ENCODE results near the gene TAB3.

TAB3 gene

GRCh38 chrX:30930679-30931078 lies 41.6 kb upstream of the TAB3 start:
- ATAC-seq = no peak

DNA sequence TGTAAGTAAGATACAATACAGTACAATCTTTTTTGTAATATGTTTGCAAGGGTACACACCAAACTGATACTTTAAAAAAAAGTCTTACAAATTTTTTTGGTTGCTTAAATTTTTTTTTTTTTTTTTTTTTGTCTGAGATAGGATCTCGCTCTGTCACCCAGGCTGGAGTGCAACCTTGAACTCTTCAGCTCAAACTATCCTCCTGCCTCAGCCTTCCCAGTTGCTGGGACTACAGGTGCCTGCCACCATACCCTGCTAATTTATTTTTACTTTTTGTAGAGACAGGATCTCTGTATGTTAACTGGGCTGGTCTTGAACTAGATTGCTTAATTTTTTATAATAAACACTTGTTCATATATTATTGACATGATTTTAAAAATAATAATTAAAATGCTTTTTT lies 41.1 kb upstream of the TAB3 start:
- ATAC-seq = no peak
- TF ChIP-seq, protein P1, sequence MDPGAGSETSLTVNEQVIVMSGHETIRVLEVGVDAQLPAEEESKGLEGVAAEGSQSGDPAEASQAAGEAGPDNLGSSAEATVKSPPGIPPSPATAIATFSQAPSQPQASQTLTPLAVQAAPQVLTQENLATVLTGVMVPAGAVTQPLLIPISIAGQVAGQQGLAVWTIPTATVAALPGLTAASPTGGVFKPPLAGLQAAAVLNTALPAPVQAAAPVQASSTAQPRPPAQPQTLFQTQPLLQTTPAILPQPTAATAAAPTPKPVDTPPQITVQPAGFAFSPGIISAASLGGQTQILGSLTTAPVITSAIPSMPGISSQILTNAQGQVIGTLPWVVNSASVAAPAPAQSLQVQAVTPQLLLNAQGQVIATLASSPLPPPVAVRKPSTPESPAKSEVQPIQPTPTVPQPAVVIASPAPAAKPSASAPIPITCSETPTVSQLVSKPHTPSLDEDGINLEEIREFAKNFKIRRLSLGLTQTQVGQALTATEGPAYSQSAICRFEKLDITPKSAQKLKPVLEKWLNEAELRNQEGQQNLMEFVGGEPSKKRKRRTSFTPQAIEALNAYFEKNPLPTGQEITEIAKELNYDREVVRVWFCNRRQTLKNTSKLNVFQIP (CRISPR knock-in tag; IDR thresholded peaks at IDR 0.05; ENCODE audit: borderline replicate concordance, low read depth) = no peak
- TF ChIP-seq TOX (CRISPR knock-in tag; IDR thresholded peaks at IDR 0.05; ENCODE audit: borderline replicate concordance) (no peak), CSDC2 (CRISPR knock-in tag; IDR thresholded peaks at IDR 0.05) (no peak), RARB (CRISPR knock-in tag; IDR thresholded peaks at IDR 0.05) (no peak), ZFP3 (CRISPR knock-in tag; IDR thresholded peaks at IDR 0.05) (no peak), ISL1 (CRISPR knock-in tag; IDR thresholded peaks at IDR 0.05) (no peak), PPARA (CRISPR knock-in tag; IDR thresholded peaks at IDR 0.05; ENCODE audit: borderline replicate concordance) (no peak)
- TF ChIP-seq, protein P2, sequence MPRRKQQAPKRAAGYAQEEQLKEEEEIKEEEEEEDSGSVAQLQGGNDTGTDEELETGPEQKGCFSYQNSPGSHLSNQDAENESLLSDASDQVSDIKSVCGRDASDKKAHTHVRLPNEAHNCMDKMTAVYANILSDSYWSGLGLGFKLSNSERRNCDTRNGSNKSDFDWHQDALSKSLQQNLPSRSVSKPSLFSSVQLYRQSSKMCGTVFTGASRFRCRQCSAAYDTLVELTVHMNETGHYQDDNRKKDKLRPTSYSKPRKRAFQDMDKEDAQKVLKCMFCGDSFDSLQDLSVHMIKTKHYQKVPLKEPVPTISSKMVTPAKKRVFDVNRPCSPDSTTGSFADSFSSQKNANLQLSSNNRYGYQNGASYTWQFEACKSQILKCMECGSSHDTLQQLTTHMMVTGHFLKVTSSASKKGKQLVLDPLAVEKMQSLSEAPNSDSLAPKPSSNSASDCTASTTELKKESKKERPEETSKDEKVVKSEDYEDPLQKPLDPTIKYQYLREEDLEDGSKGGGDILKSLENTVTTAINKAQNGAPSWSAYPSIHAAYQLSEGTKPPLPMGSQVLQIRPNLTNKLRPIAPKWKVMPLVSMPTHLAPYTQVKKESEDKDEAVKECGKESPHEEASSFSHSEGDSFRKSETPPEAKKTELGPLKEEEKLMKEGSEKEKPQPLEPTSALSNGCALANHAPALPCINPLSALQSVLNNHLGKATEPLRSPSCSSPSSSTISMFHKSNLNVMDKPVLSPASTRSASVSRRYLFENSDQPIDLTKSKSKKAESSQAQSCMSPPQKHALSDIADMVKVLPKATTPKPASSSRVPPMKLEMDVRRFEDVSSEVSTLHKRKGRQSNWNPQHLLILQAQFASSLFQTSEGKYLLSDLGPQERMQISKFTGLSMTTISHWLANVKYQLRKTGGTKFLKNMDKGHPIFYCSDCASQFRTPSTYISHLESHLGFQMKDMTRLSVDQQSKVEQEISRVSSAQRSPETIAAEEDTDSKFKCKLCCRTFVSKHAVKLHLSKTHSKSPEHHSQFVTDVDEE (CRISPR knock-in tag; IDR thresholded peaks at IDR 0.05) = no peak

More at GRCh38 chrX:30930679-30931078, 41.6 kb upstream of the TAB3 start:
- TF ChIP-seq RARB (CRISPR knock-in tag; IDR thresholded peaks at IDR 0.05) (no peak), TOX (CRISPR knock-in tag; IDR thresholded peaks at IDR 0.05; ENCODE audit: borderline replicate concordance) (no peak), ARNTL (CRISPR knock-in tag; IDR thresholded peaks at IDR 0.05; ENCODE audit: borderline replicate concordance, low read depth) (no peak), ESRRG (CRISPR knock-in tag; IDR thresholded peaks at IDR 0.05) (no peak), ZC3H10 (CRISPR knock-in tag; IDR thresholded peaks at IDR 0.05) (no peak), CSDC2 (CRISPR knock-in tag; IDR thresholded peaks at IDR 0.05) (no peak), ISL1 (CRISPR knock-in tag; IDR thresholded peaks at IDR 0.05) (no peak), PPARA (CRISPR knock-in tag; IDR thresholded peaks at IDR 0.05; ENCODE audit: borderline replicate concordance) (no peak), GLIS3 (CRISPR knock-in tag; IDR thresholded peaks at IDR 0.05) (no peak), TCF4 (CRISPR knock-in tag; IDR thresholded peaks at IDR 0.05; ENCODE audit: borderline replicate concordance) (no peak), PATZ1 (CRISPR knock-in tag; IDR thresholded peaks at IDR 0.05; ENCODE audit: borderline replicate concordance) (no peak), CSRNP3 (CRISPR knock-in tag; IDR thresholded peaks at IDR 0.05) (no peak), ZFP30 (CRISPR knock-in tag; IDR thresholded peaks at IDR 0.05) (no peak)
- TF ChIP-seq, protein P1 (CRISPR knock-in tag; IDR thresholded peaks at IDR 0.05; ENCODE audit: borderline replicate concordance, low read depth) = no peak
- TF ChIP-seq, protein P2 (CRISPR knock-in tag; IDR thresholded peaks at IDR 0.05) = no peak

Measured in SK-N-SH treated with all-trans-retinoic acid at 6 μM for 48 hours (cell line).